DOHH2 (cell line): ENCODE measurements around the gene TRMT2A.

Source experiments
- CTCF ChIP-seq: fragments of 200-600 bp; sonication (generic); IDR thresholded peaks from one replicate; pipeline ENCODE4 v1.5.1; 2014; ENCODE audit warnings: antibody characterized with exemption, mild to moderate bottlenecking, low read depth, low read length; ENCODE audit not compliant: poor library complexity, severe bottlenecking
- EZH2phosphoT487 ChIP-seq: fragments of 200-600 bp; sonication (generic); IDR thresholded peaks from 2 replicates; pipeline ENCODE4 v1.6.1; 2017; ENCODE audit warnings: borderline replicate concordance, mild to moderate bottlenecking, antibody characterized with exemption, low read length, moderate library complexity, mixed read lengths

- no peak for TF ChIP-seq CTCF
- TF ChIP-seq EZH2phosphoT487, result no peak
Observed at GRCh38 chr22:20159076-20159475, 42.0 kb upstream of the TRMT2A start.
